ENCODE results near the gene LYPD6B.

- TF ChIP-seq CTCF (IDR thresholded peaks at IDR 0.05) (no peak), POLR2AphosphoS5 (IDR thresholded peaks at IDR 0.05; ENCODE audit: insufficient read depth in 1 of 2, low read depth in 1 of 2) (no peak)
These were observed 94.4 kb downstream of the LYPD6B start for GRCh38 chr2:149132901-149133300.

Data from vagina (tissue), 2 donors.